Heart right ventricle (tissue), 16 donors: Measurements from ENCODE around the gene NT5M. TPM values are rescaled to one million over a fixed set of nuclear protein-coding genes. Genes with fewer than 3 reads are reported as not detected.

Experiments used
- ATAC-seq, 8 donors: fragments of 200-7000 bp; cut with Tn5 transposase; one replicate each; pipeline ENCODE4 v1.9.1; 2020; ENCODE audit warnings: mild to moderate bottlenecking in 8 of 8, moderate library complexity in 8 of 8, moderate number of reproducible peaks in 1 of 8
- DNase-seq, 2 donors: peaks; one replicate each; pipeline ENCODE4 v3.0.0-alpha.2; 2020
- H3K27ac ChIP-seq, 10 donors: fragments of 200-600 bp; sonication (generic) in 2 of 10; one replicate each; pipeline versions ENCODE4 v1.5.0 to v1.8.0; 2020 to 2022; ENCODE audit warnings: mild to moderate bottlenecking in 3 of 10
- H3K27me3 ChIP-seq, 7 donors: fragments of 200-600 bp; one replicate each; pipeline ENCODE4 v1.8.0; 2021 to 2022; ENCODE audit warnings: mild to moderate bottlenecking in 2 of 7
- H3K36me3 ChIP-seq, 9 donors: fragments of 200-600 bp; sonication (generic) in 1 of 9; one replicate each; pipeline versions ENCODE4 v1.5.0 to v1.8.0; 2020 to 2022; ENCODE audit warnings: mild to moderate bottlenecking in 2 of 9
- H3K4me1 ChIP-seq, 9 donors: fragments of 200-600 bp; sonication (generic) in 1 of 9; one replicate each; pipeline versions ENCODE4 v1.5.0 to v1.8.0; 2020 to 2022; ENCODE audit warnings: mild to moderate bottlenecking in 4 of 9
- H3K4me3 ChIP-seq, 10 donors: fragments of 200-600 bp; sonication (generic) in 2 of 10; one replicate each; pipeline versions ENCODE4 v1.5.0 to v1.8.0; 2020 to 2022; ENCODE audit warnings: mild to moderate bottlenecking in 7 of 10, moderate library complexity in 2 of 10
- H3K9me3 ChIP-seq, 11 donors: fragments of 200-600 bp in 10 of 11; sonication (generic) in 2 of 11; one replicate each; pipeline versions ENCODE4 v1.5.0 to v1.8.0; 2013 to 2022; ENCODE audit warnings: mild to moderate bottlenecking in 2 of 11, control low read depth in 1 of 11, moderate library complexity in 1 of 11
- CTCF ChIP-seq, 9 donors: fragments of 200-600 bp; sonication (generic) in 2 of 9; IDR thresholded peaks; one replicate each; pipeline versions ENCODE4 v1.5.0 to v1.8.0; 2021 to 2022; ENCODE audit warnings: antibody characterized with exemption in 9 of 9, mild to moderate bottlenecking in 5 of 9, moderate library complexity in 1 of 9
- WGBS, 2 donors: extraction: QIAGEN DNeasy Blood & Tissue Kit; methylation state at CpG; one replicate each; pipeline ENCODE4 v1.1.7; 2013; ENCODE audit warnings: inconsistent platforms in 1 of 2; 5-methylcytosine and 5-hydroxymethylcytosine counted together
- intact Hi-C, 10 donors: fragments of 100-400 bp; cut with DNase I; formaldehyde crosslinking; loops; one replicate each; pipeline versions ENCODE4 v1.11.1 to v1.14.2; 2022
- polyA plus RNA-seq, 2 donors: library from polyadenylated mRNA; stranded (reverse); fragments of 200-250 nt; gene quantifications; one replicate each; pipeline ENCODE4 v1.2.3, GENCODE V29; 2013
- total RNA-seq, 10 donors: library from RNA; stranded (reverse); fragmentation: NEBNext Ultra II Directional in 3 of 10; extraction: Animal tissue kit (Norgen Biotek cat#: 25700) in 3 of 10; gene quantifications; one replicate each; pipeline versions ENCODE4 v1.2.1 to v1.2.4, GENCODE V29; 2021 to 2023
- donor health status: Arrhythmogenic right ventricular cardiomyopathy.
- donor health status: ischemic (EF 13 %, LVEDD 7.1; RV severe dilation, severe dysfunction).
- donor health status: healthy with polysubstance abuse.
- donor health status: DM: no; HTN: yes; CAD: no.
- donor health status: DM: no; HTN: no; CAD: no.
- donor health status: ischemic (EF 25% LVEDD 6.9; RV normal size, moderate dysfunction).
- donor health status: ischemic (EF 25% LVEDD 5.7; RV mildly dilated, moderate dysfunction).
- donor health status: healthy.
- donor health status: DM: yes; HTN: yes; CAD: no.
- donor health status: Ischemic cardiomyopathy.
- donor health status: ischemic (EF 35%, LVEDD 5.7; RV mildly dilated, moderate dysfunction).
- donor health status: nonischemic (EF 11% LVEDD 7.7; RV severe dilation, severe dysfunction).
- donor health status: DM: yes; HTN: yes; CAD: no.
- donor health status: PGD.
- donor health status: ischemic (EF 29% LVEDD 5.4; RV normal size, mild dysfunction).
- donor health status: nonischemic (EF 23%, LVEDD 6.1; RV moderate dilation, normal function).

The NT5M gene
- total and polyA plus RNA-seq, 12 donors, result 4.9 to 15.8 (median 9.8) TPM

- DNase-seq (no peak), ATAC-seq (no peak)
- Histone ChIP-seq H3K36me3 (no peaks in the 10 kb centered on the region), H3K4me1 (peaks cover 0 to 14% (median 0%) of the 10 kb centered on the region in 9 donors), H3K4me3 (no peak overlapping the region), H3K9me3 (peaks cover 0 to 7% (median 0%) of the 10 kb centered on the region in 11 donors), H3K27ac (no peak overlapping the region), H3K27me3 (no peaks in the 10 kb centered on the region)
- no peak for TF ChIP-seq CTCF (IDR thresholded peaks at IDR 0.05)
- 93 to 95% methylated on average over 6 of the region's 6 CpGs for WGBS, 2 donors
- intact Hi-C loops, result no loop called here
These were observed 67.5 kb downstream of the NT5M start for GRCh38 chr17:17370711-17371110.

GRCh38 chr17:17372856-17373520 lies 69.8 kb downstream of the NT5M start:
- WGBS, 2 donors, result 82 to 83% methylated on average over 11 of the region's 11 CpGs
- no peak for ATAC-seq
- H3K27me3 ChIP-seq, result no peaks in the 10 kb centered on the region
- TF ChIP-seq CTCF (IDR thresholded peaks at IDR 0.05), result no peak
- no peak overlapping the region for H3K4me3 ChIP-seq
- DNase-seq, result no peak
- no peak overlapping the region for H3K27ac ChIP-seq
- intact Hi-C loops, result no loop called here
- H3K36me3 ChIP-seq, result no peaks in the 10 kb centered on the region
- H3K4me1 ChIP-seq, result peaks cover 0 to 9% (median 0%) of the 10 kb centered on the region in 9 donors
- H3K9me3 ChIP-seq, result no peaks in the 10 kb centered on the region

- no peak for DNase-seq
- Histone ChIP-seq H3K4me3 (no peak overlapping the region), H3K27ac (no peak overlapping the region), H3K9me3 (no peaks in the 10 kb centered on the region), H3K27me3 (no peaks in the 10 kb centered on the region), H3K4me1 (peaks cover 0 to 9% (median 0%) of the 10 kb centered on the region in 9 donors), H3K36me3 (no peaks in the 10 kb centered on the region)
- 91 to 92% methylated on average over 6 of the region's 6 CpGs for WGBS, 2 donors
- no peak for TF ChIP-seq CTCF (IDR thresholded peaks at IDR 0.05)
- no peak for ATAC-seq
- intact Hi-C loops, result loop anchor here in 1 of 10 donors (5.0 kb wide), 1 partner anchor 41 kb away; no protein-coding TSS in a partner anchor
These were observed 72.7 kb downstream of the NT5M start for GRCh38 chr17:17375841-17376240.

GRCh38 chr17:17376362-17376761 lies 73.2 kb downstream of the NT5M start:
- H3K36me3 ChIP-seq, result no peaks in the 10 kb centered on the region
- ATAC-seq, result peak; percentile 52 to 85 (median 76)
- no peaks in the 10 kb centered on the region for H3K9me3 ChIP-seq
- no peak for DNase-seq
- H3K4me3 ChIP-seq, result no peak overlapping the region
- WGBS, 2 donors, result 28 to 38% methylated on average over 5 of the region's 5 CpGs
- intact Hi-C loops, result loop anchor here in 1 of 10 donors (5.0 kb wide), 1 partner anchor 41 kb away; no protein-coding TSS in a partner anchor
- H3K4me1 ChIP-seq, result peaks cover 0 to 9% (median 0%) of the 10 kb centered on the region in 9 donors
- no peak overlapping the region for H3K27ac ChIP-seq
- no peak for TF ChIP-seq CTCF (IDR thresholded peaks at IDR 0.05)
- H3K27me3 ChIP-seq, result no peaks in the 10 kb centered on the region
